SK-N-SH treated with all-trans-retinoic acid at 6 μM for 48 hours (cell line): Measurements from ENCODE around the gene RAB7A.

Source experiments
- ARNTL ChIP-seq: fragments of 450-650 bp; formaldehyde crosslinking; IDR thresholded peaks from 2 replicates; pipeline ENCODE4 v1.5.0; 2020; ENCODE audit warnings: low read depth, mild to moderate bottlenecking, moderate library complexity, borderline replicate concordance
- BACH2 ChIP-seq: fragments of 250-450 bp; sonication (Bioruptor Pico); IDR thresholded peaks from 2 replicates; pipeline ENCODE4 v1.9.0; 2021; ENCODE audit warnings: mild to moderate bottlenecking, borderline replicate concordance
- CSDC2 ChIP-seq: fragments of 250-450 bp; sonication (Bioruptor Pico); IDR thresholded peaks from 2 replicates; pipeline ENCODE4 v1.5.0; 2020; ENCODE audit warnings: mild to moderate bottlenecking, moderate library complexity
- ESRRG ChIP-seq: fragments of 250-450 bp; sonication (Bioruptor Pico); IDR thresholded peaks from 2 replicates; pipeline ENCODE4 v1.6.1; 2021; ENCODE audit warnings: mild to moderate bottlenecking
- OSR1 ChIP-seq: fragments of 250-450 bp; sonication (Bioruptor Pico); IDR thresholded peaks from 2 replicates; pipeline ENCODE4 v1.8.0; 2022; ENCODE audit warnings: moderate library complexity, mild to moderate bottlenecking, inconsistent platforms
- PPARA ChIP-seq: fragments of 250-450 bp; sonication (Bioruptor Pico); IDR thresholded peaks from 2 replicates; pipeline ENCODE4 v1.5.0; 2020; ENCODE audit warnings: mild to moderate bottlenecking, borderline replicate concordance
- RARB ChIP-seq: fragments of 250-450 bp; sonication (Bioruptor Pico); IDR thresholded peaks from 2 replicates; pipeline ENCODE4 v1.8.0; 2021; ENCODE audit warnings: mild to moderate bottlenecking, moderate library complexity
- ZFP30 ChIP-seq: fragments of 450-650 bp; formaldehyde crosslinking; IDR thresholded peaks from 2 replicates; pipeline ENCODE4 v1.5.0; 2022; ENCODE audit warnings: mild to moderate bottlenecking, moderate library complexity
- ZNF70 ChIP-seq: fragments of 450-650 bp; formaldehyde crosslinking; IDR thresholded peaks from 2 replicates; pipeline ENCODE4 v1.5.0; 2020; ENCODE audit warnings: mild to moderate bottlenecking, moderate library complexity
- TF ChIP-seq, protein P1 (sequence below): fragments of 250-450 bp; sonication (Bioruptor Pico); IDR thresholded peaks from 2 replicates; pipeline ENCODE4 v1.8.0; 2020; ENCODE audit warnings: mild to moderate bottlenecking, moderate library complexity, borderline replicate concordance
- TF ChIP-seq, protein P2 (sequence below): fragments of 250-450 bp; sonication (Bioruptor Pico); IDR thresholded peaks from 2 replicates; pipeline ENCODE4 v1.5.1; 2020; ENCODE audit warnings: low read depth, mild to moderate bottlenecking, moderate library complexity
- TF ChIP-seq, protein P3 (sequence below): fragments of 250-450 bp; sonication (Bioruptor Pico); IDR thresholded peaks from 2 replicates; pipeline ENCODE4 v1.5.1; 2021; ENCODE audit warnings: mild to moderate bottlenecking, moderate library complexity

DNA sequence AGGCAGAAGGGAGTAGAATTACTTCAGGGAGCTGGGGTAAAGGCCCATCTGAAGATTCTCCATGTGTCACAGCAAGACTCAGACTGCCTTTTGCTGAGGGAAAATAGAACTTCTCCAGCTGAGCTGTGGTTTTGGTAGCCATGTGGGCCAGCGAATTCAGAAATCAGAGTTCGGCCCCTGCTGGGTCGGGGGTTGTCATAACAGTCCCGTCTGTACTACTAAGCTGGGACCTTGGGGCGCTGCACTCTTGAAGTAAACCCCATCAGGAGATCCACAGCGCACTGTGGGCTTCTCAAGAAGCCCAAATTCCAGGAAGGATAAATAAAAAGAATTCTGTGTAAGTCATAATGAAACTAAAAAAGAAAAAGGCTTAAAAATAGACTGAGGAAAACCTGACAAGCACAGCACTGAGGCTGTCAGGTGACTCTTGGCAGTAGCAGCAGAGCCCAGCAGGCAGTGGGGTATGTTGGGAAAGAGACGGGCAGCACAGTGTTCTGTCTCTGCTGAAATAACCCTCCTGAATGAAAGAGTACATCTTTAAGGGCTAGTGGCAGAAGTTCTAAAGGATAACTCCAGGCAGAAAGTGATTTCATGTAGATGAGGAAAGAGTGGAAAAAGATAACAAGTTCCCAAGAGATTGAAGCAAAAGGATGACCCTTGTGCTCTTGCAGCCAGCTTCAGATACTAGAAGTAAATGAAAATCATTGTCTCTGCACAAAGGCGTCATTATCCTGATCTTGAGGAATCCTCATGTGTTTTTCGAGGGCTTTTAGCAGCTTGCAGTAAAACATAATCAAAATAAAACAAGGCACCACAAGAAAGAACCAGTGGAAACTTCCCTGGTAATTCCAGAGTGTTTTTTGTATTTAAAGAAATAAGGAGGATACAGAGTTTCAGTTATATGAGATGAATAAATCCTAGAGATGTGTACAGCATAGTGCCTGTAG, 74.5 kb downstream of the RAB7A start:
- no peak for TF ChIP-seq ARNTL (CRISPR knock-in tag)
- TF ChIP-seq, protein P1, sequence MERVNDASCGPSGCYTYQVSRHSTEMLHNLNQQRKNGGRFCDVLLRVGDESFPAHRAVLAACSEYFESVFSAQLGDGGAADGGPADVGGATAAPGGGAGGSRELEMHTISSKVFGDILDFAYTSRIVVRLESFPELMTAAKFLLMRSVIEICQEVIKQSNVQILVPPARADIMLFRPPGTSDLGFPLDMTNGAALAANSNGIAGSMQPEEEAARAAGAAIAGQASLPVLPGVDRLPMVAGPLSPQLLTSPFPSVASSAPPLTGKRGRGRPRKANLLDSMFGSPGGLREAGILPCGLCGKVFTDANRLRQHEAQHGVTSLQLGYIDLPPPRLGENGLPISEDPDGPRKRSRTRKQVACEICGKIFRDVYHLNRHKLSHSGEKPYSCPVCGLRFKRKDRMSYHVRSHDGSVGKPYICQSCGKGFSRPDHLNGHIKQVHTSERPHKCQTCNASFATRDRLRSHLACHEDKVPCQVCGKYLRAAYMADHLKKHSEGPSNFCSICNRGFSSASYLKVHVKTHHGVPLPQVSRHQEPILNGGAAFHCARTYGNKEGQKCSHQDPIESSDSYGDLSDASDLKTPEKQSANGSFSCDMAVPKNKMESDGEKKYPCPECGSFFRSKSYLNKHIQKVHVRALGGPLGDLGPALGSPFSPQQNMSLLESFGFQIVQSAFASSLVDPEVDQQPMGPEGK, result no peak
- TF ChIP-seq, protein P2, sequence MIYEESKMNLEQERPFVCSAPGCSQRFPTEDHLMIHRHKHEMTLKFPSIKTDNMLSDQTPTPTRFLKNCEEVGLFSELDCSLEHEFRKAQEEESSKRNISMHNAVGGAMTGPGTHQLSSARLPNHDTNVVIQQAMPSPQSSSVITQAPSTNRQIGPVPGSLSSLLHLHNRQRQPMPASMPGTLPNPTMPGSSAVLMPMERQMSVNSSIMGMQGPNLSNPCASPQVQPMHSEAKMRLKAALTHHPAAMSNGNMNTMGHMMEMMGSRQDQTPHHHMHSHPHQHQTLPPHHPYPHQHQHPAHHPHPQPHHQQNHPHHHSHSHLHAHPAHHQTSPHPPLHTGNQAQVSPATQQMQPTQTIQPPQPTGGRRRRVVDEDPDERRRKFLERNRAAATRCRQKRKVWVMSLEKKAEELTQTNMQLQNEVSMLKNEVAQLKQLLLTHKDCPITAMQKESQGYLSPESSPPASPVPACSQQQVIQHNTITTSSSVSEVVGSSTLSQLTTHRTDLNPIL (CRISPR knock-in tag), result no peak
- TF ChIP-seq CSDC2 (CRISPR knock-in tag), result no peak
- TF ChIP-seq, protein P3, sequence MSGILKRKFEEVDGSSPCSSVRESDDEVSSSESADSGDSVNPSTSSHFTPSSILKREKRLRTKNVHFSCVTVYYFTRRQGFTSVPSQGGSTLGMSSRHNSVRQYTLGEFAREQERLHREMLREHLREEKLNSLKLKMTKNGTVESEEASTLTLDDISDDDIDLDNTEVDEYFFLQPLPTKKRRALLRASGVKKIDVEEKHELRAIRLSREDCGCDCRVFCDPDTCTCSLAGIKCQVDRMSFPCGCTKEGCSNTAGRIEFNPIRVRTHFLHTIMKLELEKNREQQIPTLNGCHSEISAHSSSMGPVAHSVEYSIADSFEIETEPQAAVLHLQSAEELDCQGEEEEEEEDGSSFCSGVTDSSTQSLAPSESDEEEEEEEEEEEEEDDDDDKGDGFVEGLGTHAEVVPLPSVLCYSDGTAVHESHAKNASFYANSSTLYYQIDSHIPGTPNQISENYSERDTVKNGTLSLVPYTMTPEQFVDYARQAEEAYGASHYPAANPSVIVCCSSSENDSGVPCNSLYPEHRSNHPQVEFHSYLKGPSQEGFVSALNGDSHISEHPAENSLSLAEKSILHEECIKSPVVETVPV (CRISPR knock-in tag), result no peak
- TF ChIP-seq ESRRG (CRISPR knock-in tag), result no peak
- TF ChIP-seq RARB, result no peak
- no peak for TF ChIP-seq PPARA
- no peak for TF ChIP-seq BACH2 (CRISPR knock-in tag)
- no peak for TF ChIP-seq ZFP30 (CRISPR knock-in tag)
- no peak for TF ChIP-seq ZNF70 (CRISPR knock-in tag)
- TF ChIP-seq OSR1 (CRISPR knock-in tag), result no peak
